GM21367 (cell line): ENCODE measurements around the gene HLA-DOB.
A peak's percentile ranks its signal among the peaks of the same experiment; 100 is the strongest.

Source experiments
- ATAC-seq: cut with Tn5 transposase; IDR thresholded peaks from one replicate; pipeline ENCODE4 v1.9.1; 2021; ENCODE audit not compliant: unreplicated experiment

The HLA-DOB gene

GRCh38 chr6:32843979-32844838, 27.4 kb upstream of the HLA-DOB start, which contains the start of gene PSMB8:
PSMB8 (minus strand) TSS chr6:32844047; CDS start chr6:32843996, 51 bp downstream.
- ATAC-seq = peak; percentile 47

GRCh38 chr6:32843331-32843978, 26.7 kb upstream of the HLA-DOB start:
- no peak for ATAC-seq

- ATAC-seq = no peak
Measured at GRCh38 chr6:32842690-32843089, 25.9 kb upstream of the HLA-DOB start.

GRCh38 chr6:32842021-32842650, 25.3 kb upstream of the HLA-DOB start:
- ATAC-seq = no peak

- ATAC-seq = no peak
Measured at GRCh38 chr6:32840604-32841246, 23.9 kb upstream of the HLA-DOB start.

GRCh38 chr6:32839356-32839755, 22.6 kb upstream of the HLA-DOB start:
- no peak for ATAC-seq

GRCh38 chr6:32838114-32838958, 21.5 kb upstream of the HLA-DOB start, which contains the start of gene TAP2:
TAP2 (minus strand) TSS chr6:32838739; CDS start chr6:32838233, 506 bp downstream.
- peak; percentile 62 for ATAC-seq

GRCh38 chr6:32837651-32838113, 20.9 kb upstream of the HLA-DOB start:
- ATAC-seq = no peak

- ATAC-seq = no peak
Measured at GRCh38 chr6:32836873-32837272, 20.1 kb upstream of the HLA-DOB start.

GRCh38 chr6:32835167-32835893, 18.5 kb upstream of the HLA-DOB start:
- no peak for ATAC-seq

GRCh38 chr6:32833664-32834063, 16.9 kb upstream of the HLA-DOB start:
- ATAC-seq = no peak

- no peak for ATAC-seq
Measured at GRCh38 chr6:32832535-32832934, 15.7 kb upstream of the HLA-DOB start.

- no peak for ATAC-seq
Measured at GRCh38 chr6:32830936-32831335, 14.1 kb upstream of the HLA-DOB start.

- ATAC-seq = no peak
Measured at GRCh38 chr6:32830017-32830416, 13.2 kb upstream of the HLA-DOB start.

- ATAC-seq = no peak
Measured at GRCh38 chr6:32829495-32829894, 12.7 kb upstream of the HLA-DOB start.

- no peak for ATAC-seq
Measured at GRCh38 chr6:32827025-32827424, 10.2 kb upstream of the HLA-DOB start.

- no peak for ATAC-seq
Measured at GRCh38 chr6:32825966-32826365, 9.2 kb upstream of the HLA-DOB start.

GRCh38 chr6:32819729-32820128, 2.9 kb upstream of the HLA-DOB start:
- no peak for ATAC-seq

- no peak for ATAC-seq
Measured at GRCh38 chr6:32818867-32819266, 2.1 kb upstream of the HLA-DOB start.
